Right lobe of liver (tissue), 4 donors: ENCODE data around the gene C19orf85.

Experiments
- CTCF ChIP-seq, 4 donors: fragments of 200-600 bp in 3 of 4; fragments of 450-650 bp in 1 of 4; IDR thresholded peaks; one replicate each; pipeline versions ENCODE4 v1.5.1 to v1.8.0; 2016 to 2022; ENCODE audit warnings: antibody characterized with exemption in 4 of 4, mild to moderate bottlenecking in 2 of 4
- POLR2A ChIP-seq: fragments of 450-650 bp; IDR thresholded peaks from one replicate; pipeline ENCODE4 v1.6.1; 2017; ENCODE audit warnings: antibody characterized with exemption, mild to moderate bottlenecking
- donor health status: DM: no; HTN: no; CAD: no.
- donor health status: DM: no; HTN: no; CAD: no.
- donor health status: DM: no; HTN: yes; CAD: no.

- no peak for TF ChIP-seq POLR2A
- TF ChIP-seq CTCF (IDR thresholded peaks at IDR 0.05) = no peak
These were observed 8.9 kb upstream of the C19orf85 start for GRCh38 chr19:55473225-55474012.
